ENCODE measurements around the gene CCL4.
"Not testable (repeated sequence)": the region's sequence is repeated elsewhere in the genome, so short reads cannot be mapped to it uniquely, and the experiment has no call there.

The CCL4 gene

DNA sequence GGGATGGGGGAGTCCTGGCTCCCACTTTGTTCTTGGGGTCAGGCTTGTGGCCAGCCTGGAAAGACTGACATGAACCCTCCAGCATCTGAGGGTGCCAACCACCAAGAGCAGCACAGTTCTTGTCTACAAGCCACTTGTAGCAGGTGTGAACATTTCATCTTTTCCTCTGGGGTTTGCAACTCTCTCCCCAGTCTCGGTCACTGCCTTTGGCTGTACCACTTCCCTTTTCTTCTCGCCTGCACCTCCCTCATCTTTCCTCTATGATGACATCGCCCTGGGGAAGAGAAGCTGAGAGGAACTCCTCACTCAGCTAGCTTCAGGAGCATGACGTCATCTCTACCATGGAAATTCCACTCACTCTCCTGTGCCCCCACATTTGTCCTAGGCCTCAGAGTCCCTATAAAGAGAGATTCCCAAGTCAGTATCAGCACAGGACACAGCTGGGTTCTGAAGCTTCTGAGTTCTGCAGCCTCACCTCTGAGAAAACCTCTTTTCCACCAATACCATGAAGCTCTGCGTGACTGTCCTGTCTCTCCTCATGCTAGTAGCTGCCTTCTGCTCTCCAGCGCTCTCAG is at the start of gene CCL4:
Gene CCL4 (plus strand): TSS at position 427 of the 575 bp plus-strand sequence. CDS start 79 bp downstream, at position 506.
- DNase-seq (ENCODE audit: low spot score), result peak; percentile 52

DNA sequence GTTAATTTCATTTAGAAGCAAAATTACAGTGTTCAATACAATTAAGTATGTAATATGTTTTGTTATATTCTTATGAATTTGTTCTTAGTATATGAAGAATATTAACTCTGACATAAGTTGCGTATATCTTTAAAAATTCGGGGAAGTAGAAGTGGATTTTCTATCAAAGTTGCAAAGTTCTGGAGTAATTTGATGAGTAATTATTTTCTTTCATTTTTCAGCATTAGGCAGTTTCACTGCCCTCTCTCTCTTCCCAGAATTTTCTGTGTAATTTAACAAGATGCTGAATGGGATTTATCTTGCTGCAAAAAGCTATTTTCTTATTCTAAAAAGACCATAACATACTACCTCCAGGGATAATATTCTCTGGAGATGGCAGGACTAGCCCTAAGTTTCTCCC is 48.5 kb upstream of the CCL4 start:
- no peak for DNase-seq (ENCODE audit: low spot score)

DNA sequence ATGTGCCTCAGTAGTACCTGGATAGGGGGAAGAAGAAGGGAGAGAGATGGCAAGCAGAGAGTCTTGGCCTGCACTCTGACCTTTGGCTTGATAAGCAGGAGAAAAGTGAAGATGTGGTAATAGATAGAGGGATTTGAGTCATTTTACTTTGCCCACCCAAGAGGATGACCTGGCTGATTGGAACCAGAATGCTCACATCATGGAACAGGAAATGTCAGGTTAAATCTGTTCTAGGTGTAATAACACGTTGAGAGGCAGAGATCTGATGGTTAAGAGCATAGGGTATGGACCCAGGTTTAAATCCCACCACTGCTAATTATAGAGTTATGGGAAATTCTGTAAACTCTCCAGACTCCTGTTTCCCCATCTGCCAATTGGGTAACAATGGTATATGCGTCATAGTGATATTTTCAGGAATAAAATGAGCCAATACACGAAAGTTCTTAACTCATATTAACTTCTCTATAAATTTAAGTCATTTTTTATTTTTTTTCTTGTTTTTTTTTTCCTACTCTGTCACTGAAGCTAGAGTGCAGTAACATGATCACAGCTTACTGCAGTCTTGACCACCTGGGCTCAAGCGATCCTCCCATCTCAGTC is 47.6 kb upstream of the CCL4 start:
- no peak for DNase-seq (ENCODE audit: low spot score)

DNA sequence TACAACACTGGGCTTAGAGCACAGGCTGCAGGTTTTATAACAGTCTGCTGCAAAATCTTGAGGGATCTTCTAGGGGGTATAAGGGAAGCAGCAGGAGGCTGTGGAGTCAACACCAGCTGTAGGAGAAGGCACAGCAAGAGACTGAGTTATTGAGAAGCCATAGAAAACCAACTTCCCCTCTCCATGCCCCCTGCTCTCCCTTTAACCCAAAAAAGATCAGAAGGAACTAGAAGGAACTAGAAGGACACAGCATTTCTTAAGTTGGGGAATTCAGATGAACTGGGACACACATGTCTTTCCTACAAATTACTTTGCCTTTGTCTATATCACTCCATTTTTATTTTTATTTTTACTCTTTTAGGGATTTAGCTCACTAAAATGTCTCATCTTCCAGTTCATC is 45.7 kb upstream of the CCL4 start:
- no peak for DNase-seq (ENCODE audit: low spot score)

DNA sequence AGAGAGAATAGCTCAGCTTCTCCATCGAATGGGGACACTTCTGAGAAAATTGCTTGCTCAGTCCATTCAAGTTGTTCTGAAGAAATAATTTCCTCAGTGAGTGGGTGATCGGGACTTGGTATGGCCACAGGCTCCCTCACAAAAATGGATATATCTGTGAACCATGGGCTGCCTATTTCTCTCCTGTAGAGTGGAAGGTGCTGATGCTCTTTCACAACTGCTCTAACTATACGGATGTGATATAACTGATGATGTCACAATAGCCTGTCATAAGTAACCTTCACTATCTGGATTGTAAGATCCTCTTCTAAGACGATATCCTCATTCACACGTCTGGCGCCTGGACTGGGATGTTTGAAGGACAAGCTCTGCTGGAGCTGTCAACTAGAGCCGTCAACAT is 44.2 kb upstream of the CCL4 start:
- no peak for DNase-seq (ENCODE audit: low spot score)

DNA sequence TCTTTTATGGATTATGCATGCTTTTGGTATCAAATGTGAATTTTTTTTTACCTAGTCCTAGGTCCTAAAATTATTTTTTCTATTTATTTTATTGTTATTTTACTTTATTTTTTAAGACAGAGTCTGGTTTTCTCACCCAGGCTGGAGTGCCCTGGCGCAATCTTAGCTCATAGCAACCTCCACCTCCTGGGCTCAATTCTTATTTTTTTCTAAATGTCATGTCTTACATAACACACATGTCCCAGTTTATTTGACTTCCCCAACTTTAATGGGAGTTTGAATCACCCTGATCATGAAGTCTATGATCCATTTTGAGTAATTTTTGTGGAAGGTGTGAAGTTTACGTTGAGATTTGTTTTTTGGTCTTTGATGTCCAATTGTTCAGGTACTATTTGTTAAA is 42.8 kb upstream of the CCL4 start:
- no peak for DNase-seq (ENCODE audit: low spot score)

DNA sequence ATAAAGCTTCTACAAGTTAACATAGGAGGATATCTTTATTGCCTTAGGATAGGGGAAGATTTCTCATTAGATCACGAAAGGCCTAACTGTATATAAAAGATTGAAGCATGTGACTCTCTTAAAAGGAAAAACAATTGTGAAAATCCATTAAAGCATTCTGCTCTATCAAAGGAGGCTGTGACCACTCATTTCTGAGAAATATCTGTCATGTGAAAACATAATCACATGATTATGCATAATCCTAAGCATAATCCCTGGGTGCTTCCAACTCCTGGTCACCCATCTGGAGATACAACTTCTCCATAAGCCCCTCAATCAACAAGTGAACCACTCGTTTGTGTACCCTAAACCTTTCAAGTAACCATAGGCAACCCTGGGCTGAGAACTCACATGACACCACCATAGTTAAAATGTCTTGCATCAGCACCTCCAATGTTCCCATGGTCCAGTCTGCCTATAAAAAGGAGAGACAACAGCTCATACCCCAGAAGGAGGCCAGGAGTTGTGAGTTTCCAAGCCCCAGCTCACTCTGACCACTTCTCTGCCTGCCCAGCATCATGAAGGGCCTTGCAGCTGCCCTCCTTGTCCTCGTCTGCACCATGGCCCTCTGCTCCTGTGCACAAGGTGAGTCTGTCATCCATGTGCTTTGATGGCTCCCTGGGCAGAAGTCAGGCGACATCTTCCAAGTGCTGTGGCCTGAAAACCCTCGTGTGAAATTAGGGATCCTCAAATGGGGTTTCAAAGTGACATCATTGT is 39.7 kb upstream of the CCL4 start, which contains the start of gene CCL18:
Gene CCL18 (plus strand): TSS at position 487 of the 756 bp plus-strand sequence. CDS start 71 bp downstream, at position 558.
- DNase-seq (ENCODE audit: low spot score), result no peak

DNA sequence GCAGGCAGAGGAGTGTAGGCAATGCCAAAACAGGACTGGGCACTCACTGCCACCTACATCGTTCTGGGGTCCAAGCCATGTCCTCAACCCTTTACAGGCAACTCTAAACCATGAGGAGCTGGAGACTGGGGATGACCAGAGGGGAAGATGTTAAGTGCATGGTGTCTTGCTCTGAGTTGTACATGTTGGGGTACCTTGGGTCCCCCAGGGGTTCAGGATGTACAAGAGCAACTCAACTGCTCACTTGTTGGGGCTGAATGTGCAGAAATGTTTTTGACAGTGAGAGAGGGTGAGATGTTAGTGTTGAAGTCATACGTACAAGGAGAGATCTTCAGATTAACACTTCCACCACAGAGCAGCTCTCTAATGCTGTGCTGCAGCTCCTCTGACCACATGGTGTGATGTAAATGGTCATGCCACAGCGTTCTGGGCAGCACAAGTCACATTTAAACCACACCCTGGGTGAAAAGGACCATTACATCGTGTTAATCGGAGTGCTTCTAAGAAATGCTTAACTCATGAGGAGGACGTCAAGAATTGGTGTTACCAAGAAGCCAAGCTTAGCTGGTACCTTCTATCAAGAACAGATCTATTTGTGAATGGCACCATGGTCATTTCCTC is 37.2 kb upstream of the CCL4 start:
- DNase-seq (ENCODE audit: low spot score), result peak; percentile 78

DNA sequence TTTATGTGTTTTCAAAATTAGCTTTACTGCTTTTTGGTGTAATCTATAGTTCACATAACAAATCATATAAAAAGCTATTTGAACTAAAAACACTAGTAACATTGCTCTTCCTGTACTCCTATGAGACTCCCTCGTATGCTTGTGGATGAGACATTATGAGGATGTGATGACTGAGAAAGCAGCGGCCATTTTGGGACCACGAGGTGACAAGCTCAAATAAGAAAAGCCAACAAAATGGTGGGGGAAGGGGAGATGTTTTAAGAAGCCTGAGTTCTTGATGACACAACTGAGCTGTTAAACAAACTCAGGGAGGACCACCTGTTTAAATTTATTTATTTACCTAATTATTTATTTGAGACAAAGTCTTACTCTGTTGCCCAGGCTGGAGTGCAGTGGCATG is 35.1 kb upstream of the CCL4 start:
- DNase-seq (ENCODE audit: low spot score), result no peak

DNA sequence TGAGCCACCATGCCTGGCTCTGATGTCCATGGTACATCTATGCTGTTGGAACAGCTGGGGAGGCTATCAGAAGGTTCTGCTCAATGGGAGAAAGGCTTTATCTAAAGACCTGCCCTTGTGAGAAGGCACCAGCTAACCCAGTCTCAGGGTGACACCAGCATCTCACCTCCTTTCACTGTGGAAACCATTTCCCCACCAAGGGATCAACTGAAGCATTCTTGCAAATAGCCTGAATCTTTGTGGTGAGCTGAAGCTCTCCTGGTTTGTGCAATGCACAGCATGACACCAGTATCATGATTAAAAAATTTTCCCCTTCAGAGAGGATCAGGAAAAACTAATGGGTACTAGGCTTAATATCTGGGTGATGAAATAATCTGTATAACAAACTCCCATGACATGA is 34.5 kb upstream of the CCL4 start:
- no peak for DNase-seq (ENCODE audit: low spot score)

DNA sequence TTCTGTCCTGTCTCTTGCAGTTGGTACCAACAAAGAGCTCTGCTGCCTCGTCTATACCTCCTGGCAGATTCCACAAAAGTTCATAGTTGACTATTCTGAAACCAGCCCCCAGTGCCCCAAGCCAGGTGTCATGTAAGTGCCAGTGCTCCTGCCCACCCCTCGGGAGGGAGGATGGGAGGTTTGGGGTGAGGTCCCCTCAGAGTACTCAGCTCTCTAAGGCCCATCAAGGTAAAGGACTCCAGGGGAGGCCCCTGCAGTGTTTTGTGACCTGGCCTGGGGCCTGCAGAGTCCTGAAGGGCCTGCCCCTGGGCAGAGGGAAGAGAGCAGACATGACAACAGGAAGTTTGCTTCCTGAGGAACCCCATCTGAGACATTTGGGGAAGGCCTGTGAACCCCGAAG is 33.2 kb upstream of the CCL4 start:
- DNase-seq (ENCODE audit: low spot score), result no peak

DNA sequence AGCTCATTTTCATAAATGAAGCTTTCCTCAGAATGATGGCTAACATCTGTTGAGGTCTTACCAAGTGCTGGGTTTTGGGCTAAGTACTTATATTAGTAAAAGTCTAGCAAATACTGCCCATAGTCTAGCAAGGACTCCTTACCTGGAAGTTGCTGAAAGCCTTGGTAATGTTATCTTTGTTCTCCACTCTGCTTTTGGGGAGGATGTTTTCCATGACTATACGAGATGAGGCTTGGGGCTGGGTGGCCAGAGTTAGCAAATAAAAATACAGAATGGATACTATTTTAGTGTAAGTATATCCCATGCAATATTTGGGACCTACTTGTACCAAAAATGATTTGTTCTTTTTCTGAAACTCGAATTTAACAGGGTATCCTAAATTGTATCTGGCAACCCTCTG is 31.9 kb upstream of the CCL4 start:
- no peak for DNase-seq (ENCODE audit: low spot score)

DNA sequence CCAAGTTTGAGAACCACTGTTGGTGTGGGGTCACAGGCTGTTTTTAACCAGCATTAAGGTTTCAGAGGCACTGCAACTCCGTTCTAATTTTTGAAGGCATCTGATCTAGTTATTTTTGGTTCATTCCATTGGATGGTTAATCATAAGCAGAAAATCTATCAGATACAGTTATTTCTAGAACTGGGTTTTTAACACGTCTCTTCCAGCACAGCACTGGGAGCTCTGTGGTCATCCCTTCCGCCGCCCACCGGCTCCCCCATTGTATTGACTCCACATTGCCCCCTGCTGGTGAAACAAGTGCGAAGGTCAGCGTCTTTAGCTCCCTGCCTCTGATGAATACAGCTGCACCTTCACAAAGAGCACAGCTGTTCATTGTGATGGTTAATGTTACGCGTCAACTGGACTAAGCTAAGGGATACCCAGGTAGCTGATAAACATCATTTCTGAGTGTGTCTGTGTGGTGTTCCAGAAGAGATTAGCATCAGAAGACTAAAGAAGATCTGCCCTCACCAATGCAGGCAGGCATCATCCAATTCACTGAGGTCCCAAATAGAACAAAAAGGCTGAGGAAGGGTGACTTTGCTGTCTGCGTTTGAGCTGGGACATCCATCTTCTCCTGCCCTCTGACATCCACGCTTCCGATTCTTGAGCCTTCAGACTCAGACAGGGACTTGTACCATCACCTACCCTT is 31.1 kb upstream of the CCL4 start:
- DNase-seq (ENCODE audit: low spot score), result peak; percentile 76

DNA sequence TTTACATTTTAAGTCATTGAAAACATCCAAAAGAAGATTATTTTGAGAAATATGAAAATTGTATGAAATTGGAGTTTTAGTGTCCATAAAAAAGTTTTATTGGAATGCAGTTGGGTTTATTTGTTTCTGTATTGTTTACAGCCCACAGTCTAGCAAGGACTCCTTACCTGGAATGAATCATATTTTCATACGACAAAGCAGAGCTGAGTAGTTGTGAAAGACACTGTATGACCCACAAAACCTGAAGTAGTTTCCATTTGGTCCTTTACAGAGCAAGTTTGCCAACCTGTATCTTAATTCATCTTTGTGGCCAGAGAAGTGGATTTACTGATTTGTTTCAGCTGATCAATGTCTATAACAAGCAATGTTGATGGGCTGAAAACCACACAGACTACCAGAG is 29.3 kb upstream of the CCL4 start:
- no peak for DNase-seq (ENCODE audit: low spot score)

DNA sequence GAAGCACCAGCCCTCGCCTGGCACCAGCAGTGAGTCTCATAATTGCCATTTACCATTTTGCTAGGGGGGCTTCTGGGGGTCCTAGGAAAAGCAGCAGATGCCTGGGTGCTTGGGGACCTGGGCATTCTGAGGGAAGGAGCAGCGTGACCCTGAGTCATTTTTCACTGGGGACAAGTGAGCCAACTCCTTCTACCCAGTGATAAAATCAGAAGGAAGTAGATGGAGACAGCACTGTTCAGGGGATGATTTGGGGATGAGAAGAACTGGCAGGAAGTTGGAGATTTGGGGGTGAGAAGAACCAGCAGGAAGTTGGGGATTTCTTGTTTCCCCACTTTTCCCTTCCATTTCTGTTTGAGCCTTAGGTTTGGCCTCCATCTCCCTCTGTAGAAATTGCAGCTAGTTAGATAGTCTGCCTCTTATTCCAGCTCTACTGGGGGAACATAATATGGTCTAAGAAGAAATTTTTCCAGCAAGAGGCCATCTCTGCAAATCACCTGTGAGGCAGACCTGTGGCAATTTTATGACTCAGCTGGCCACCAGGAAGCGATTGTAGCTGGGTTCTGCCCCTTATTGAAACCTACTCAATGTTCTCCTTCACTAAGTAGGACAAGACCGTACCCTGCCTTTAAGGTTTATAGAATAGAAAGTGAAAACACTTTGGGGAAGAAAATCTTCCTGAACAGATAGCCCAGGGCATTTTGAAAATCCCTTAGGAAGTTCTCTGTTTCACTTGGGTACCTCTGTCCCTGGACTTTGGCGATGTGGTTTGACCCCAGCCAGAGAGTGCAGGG is 21.8 kb upstream of the CCL4 start:
- peak; percentile 32 for DNase-seq (ENCODE audit: low spot score)

DNA sequence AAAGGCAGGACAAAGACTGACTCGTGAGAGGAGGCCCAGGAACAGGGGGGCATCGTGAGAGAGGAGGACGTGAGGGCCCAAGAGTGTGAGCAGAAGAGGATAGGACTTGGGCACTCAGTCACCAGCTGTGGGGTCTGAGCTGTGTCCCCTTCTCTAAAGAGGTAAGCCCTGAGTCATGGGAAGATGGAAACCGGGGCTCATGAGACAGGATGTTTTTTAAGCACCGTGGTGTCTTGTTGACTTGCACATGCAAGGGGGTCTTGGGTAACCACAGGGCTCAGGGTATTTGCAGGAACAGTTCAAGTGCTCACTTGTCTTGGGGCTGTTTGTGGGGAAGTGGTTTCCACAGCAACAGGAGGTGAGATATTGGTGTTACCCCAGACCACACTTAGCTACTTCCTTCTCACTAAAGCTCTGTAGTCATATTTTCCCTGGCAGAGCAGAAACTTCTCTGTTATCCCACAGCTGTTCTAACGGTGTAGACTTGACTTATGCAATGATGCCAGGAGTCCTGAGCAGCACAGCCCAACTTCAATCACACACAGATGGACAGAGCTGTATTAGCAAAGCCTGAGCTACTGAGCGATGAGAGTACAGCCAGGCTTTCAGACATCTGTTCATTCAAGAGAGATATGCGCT is 21.0 kb upstream of the CCL4 start:
- DNase-seq (ENCODE audit: low spot score), result peak; percentile 84

DNA sequence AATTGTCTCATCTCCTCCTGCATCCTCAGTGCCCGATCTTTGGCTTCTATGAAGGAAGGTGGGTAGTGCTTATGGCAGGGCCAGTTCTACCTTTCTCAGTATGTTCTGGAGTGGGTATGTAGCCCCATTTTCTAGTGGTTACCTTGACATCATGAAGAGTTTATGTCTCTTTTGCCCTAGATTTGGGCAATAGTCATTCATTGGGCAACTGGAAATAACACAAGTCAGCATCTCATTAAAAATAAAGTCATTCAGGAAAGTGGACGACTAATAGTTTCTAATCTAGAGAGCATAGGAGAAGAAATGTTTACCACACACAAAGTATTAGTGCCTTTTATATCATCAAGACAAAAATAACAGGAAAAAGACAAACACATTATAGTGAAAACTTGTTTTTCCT is 19.9 kb upstream of the CCL4 start:
- not testable (repeated sequence) for DNase-seq (ENCODE audit: low spot score)

DNA sequence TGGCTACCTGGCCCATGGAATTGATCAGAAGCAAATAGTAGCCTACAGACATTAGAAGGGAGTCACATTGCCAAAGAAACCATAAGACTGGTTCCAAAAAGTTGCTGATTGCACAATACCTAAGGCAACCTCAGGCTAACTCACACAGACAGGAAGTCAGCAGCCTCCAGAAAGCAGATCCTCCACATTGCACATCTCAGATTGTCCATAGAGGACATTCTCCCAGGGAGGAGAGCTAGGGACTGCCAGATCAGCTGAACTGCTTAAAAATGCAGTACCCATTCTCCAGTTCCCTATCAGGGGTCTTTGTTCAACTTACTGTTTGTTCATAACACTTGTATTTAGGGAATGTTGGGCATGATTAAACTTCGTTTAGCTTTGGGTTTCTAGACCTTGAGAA is 17.9 kb upstream of the CCL4 start:
- peak; percentile 26 for DNase-seq (ENCODE audit: low spot score)

DNA sequence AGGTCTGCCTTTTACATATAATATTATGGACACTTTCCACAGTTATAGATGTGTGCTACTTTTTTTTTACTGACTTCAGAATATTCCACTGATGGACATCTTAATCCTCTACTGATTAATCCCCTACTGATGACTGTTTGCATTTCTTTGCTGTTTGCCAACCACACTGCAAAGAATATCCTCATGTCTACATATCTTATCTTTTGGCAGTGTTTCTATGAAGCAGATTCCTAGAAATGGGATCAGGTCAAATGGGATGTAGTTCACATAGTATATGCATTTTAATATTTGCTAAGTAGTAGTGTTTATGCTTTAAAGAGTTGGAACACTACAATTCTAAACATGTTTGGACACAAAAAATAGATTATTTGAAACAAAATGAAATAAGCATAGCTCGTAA is 16.8 kb upstream of the CCL4 start:
- DNase-seq (ENCODE audit: low spot score), result no peak

DNA sequence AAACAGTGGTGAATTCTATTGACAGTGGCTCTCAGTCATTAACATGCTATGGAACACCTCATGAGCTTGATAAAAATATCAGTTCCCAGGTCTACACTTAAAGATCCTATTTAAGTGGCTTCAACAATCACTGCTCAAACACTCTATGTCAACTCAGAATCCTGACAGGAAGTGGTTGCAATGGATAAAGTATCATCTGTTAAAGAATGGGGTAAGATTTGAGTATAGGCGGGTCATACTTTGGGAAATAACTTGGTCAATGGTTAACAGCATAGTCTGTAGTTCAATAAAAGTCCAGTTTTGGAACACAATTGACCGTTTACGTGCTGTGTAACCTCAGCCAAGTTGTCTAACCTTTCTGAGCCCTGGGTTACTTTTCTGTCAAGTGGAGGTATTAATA is 16.2 kb upstream of the CCL4 start:
- DNase-seq (ENCODE audit: low spot score), result not testable (repeated sequence)

All from CD4-positive, alpha-beta T cell treated with Interleukin-2 at 100 ng/mL for 4 hours (primary cell).